ENCODE data around the gene NCLN.
"Not testable (repeated sequence)": the region's sequence is repeated elsewhere in the genome, so short reads cannot be mapped to it uniquely, and the experiment has no call there.

The NCLN gene

DNA sequence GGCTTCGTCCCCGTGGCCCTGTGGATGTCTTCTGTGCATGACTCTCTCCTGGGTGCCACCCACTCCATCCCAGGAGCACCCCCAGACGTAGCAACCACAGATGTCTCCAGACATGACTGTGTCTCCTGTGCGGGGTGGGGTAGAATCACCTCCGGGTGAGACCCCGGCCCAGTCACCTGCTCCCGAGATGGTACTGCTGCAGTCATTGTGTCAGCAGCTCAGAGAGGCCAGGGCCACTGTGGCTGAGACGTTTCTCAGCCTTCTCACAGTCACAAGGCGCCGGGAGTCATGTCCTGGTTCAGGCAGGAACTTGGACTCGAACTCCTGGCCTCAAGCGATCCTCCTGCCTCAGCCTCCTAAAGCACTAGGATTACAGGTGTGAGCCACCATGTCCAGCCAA, 16.6 kb downstream of the NCLN start:
- DNase-seq, result no peak

DNA sequence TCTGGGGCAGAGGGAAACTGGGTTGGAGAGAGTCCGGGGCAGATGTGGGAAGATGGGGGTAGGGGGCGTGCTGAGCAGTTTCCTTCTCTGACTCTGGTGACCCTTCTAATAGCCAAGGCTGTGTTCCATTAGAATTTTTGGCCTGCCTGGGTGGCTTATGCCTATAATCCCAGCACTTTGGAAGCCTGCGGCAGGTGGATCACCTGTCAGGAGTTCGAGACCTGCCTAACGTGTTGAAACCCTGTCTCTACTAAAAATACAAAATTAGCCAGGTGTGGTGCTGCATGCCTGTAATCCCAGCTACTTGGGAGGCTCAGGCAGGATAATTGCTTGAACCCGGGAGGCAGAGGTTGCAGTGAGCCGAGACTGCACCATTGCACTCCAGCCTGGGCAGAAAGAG, 17.2 kb downstream of the NCLN start:
- DNase-seq, result not testable (repeated sequence)

DNA sequence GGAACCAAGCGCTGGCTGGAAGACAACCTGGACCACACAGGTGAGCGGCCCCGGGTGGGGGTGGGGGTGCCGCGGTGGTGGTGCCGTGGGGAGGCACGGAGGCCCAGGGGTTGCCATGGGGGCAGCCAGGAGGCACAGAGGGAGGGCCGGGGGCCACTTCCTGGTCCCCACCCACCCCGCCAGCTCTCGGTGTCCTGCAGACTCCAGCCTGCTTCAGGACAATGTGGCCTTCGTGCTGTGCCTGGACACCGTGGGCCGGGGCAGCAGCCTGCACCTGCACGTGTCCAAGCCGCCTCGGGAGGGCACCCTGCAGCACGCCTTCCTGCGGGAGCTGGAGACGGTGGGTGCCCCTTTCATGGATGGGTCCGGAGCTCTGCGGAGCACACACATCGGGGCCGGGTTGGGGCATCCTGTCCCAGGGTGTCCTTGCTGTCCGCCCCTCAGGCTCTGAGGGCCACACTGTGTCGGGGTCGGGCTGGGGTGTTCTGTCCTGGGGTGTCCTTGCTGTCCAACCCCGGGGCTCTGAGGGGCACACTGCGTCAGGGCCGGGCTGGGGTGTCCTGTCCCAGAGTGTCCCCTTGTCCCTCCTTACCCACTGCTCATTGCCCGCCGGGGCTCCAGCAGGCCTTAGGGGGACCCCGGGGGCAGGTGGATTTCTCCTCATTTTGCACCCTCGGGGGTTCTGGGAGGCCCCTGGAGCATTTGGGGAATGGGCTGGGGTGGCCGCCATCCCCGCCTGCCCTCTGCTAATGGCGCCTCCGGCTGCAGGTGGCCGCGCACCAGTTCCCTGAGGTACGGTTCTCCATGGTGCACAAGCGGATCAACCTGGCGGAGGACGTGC, 18.3 kb downstream of the NCLN start:
- DNase-seq, result no peak

DNA sequence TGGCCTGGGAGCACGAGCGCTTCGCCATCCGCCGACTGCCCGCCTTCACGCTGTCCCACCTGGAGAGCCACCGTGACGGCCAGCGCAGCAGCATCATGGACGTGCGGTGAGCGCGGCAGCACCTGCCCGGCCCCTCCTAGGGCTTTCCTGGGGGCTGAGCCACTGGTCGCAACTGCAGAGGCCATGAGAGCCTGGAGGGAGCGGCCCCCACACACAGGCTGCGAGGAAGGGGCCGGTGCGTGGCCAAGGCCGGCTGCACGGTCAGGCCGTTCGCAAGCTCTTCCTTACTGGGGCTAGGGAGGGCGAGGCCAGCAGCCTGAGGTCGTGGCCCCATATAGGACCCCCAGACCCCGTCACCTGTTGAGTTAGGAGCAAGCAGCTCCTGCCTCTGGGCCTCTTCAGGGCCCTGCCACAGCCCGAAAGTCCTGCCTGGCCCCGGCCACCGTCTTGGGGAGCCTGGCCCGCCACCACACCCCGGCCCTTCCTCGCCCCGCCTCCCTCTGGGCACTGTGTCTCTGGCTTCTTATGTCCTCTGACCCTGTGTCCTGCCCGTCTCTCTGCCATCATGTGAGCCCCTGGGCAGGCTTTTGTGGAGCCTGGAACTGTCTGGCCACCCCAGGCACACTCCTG, 19.0 kb downstream of the NCLN start:
- DNase-seq, result no peak

DNA sequence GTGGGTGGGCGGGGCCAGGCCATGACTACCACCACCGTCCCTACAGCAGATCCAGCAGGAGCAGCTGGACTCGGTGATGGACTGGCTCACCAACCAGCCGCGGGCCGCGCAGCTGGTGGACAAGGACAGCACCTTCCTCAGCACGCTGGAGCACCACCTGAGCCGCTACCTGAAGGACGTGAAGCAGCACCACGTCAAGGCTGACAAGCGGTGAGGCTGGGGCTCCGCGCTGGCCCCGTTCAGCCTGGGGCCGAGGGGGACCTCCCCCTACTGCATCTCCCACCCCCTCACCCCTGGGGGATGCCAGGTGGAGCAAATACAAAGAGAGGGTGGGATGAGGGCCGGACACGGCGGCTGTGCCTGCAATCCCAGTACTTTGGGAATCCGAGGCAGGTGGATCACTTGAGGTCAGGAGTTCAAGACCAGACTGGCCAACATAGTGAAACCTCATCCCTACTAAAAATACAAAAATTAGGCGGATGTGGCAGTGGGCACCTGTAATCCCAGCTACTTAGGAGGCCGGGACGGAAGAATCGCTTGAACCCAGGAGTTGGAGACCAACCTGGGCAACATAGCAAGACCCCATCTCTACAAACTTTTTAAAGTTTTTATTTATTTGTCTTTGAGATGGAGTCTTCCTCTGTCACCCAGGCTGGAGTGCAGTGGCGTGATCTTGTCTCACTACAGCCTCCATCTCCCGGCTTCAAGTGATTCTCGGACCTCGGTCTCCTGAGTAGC, 20.7 kb downstream of the NCLN start:
- no peak for DNase-seq

DNA sequence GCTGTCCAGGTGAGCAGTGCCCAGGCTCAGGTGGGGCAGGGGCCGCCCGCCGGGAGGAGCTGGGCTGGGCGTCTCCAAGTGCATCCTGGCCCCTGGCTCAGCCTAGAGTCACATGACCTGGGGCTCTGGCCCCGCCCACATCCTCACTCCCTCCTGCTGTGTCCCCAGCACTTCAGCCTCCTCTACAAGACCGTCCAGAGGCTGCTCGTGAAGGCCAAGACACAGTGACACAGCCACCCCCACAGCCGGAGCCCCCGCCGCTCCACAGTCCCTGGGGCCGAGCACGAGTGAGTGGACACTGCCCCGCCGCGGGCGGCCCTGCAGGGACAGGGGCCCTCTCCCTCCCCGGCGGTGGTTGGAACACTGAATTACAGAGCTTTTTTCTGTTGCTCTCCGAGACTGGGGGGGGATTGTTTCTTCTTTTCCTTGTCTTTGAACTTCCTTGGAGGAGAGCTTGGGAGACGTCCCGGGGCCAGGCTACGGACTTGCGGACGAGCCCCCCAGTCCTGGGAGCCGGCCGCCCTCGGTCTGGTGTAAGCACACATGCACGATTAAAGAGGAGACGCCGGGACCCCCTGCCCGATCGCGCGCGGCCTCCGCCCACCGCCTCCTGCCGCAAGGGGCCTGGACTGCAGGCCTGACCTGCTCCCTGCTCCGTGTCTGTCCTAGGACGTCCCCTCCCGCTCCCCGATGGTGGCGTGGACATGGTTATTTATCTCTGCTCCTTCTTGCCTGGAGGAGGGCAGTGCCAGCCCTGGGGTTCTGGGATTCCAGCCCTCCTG, 21.9 kb downstream of the NCLN start:
- DNase-seq, result no peak

DNA sequence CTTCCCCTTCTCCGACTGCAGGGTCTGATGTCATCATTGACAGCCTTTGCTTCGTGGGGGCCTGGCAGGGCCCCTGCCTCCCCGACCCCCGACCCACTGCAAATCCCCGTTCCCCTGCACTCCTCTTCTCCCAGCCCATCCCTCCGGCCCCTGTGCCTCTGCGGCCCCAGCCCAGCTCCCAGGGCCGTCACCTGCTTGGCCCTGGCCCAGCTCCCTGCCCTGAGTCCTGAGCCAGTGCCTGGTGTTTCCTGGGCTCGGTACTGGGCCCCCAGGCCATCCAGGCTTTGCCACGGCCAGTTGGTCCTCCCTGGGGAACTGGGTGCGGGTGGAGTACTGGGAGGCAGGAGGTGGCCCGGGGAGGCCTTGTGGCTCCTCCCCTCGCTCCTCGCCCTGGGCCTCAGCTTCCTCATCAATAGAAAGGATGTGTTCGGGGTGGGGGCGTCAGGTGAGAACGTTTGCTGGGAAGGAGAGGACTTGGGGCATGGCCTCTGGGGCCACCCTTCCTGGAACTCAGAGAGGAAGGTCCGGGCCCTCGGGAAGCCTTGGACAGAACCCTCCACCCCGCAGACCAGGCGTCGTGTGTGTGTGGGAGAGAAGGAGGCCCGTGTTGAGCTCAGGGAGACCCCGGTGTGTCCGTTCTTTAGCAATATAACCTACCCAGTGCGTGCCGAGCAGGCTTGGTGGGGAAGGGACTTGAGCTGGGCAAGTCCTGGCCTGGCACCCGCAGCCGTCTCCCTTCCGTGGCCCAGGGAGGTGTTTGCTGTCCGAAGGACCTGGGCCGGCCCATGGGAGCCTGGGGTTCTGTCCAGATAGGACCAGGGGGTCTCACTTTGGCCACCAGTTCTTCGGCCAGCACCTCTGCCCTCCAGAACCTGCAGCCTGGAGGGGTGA, 22.8 kb downstream of the NCLN start:
- DNase-seq, result no peak

DNA sequence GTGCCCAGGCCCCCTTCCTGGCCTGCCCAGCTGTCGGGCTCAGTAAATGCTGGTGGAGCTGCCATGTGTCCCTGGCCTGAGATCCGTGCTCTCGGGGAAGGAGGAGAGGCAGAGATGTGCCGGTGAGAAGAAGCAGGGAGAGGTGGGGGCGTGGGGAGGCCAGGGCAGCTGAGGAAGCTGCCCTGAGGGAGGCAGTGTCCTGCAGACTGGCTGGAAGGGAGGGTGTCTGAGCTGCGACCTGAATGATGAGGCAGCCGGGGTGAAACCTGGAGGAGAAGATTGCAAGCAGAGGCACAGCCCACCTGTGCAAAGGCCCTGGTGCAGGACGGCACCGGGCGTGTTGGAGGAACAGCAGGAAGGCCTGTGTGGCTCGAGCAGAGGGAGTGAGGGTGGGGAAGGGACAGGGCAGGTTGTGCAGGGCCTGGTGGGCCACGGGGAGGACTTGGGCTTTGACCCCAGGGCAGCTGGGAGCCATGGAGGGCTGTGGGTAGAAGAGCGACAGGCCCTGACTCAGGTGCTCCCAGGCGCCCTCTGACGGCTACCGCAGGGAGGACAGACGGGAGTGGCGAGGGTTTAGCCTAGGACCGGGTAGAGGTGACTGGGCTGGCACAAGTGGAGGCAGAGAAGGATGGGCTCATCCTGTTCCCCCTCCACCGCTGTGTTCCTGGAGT, 24.8 kb downstream of the NCLN start:
- DNase-seq, result no peak

DNA sequence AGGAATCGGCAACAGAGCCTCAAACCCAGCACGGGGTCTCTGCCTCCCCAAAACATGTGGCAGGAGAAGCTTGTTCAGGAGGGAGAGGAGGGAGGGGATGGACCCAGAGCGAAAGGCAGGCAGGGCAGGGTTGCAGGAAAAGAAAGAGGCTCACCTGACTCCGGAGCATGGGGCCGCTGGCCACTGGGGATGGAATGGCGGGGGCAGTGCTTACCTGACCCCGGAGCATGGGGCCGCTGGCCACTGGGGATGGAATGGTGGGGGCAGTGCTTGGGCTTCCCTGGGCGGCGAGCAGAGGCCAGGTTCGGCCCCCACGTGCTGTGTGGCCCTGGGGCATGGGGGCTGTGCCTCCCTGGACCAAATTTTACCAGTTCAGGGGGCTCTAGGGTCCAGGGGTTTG, 25.5 kb downstream of the NCLN start:
- DNase-seq, result no peak

DNA sequence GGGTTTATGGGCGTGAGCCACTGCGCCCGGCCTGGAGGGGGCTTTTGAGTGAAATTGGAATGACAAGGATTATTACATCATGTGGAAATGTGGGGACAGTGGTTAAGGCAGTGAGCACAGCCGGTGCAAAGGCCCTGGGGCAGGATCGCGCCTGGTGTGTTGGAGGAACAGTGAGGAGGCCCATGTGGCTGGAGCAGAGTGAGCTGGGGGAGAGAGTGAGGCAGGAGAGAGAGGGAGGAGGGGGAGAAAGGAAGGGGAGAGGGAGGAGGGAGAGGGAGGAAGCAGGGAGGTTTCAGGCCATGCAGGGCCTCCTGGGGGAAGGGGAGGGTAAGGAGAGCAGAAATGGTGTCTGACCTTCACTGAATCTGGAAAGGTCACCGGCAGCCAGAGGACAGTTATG, 27.4 kb downstream of the NCLN start:
- DNase-seq, result no peak

DNA sequence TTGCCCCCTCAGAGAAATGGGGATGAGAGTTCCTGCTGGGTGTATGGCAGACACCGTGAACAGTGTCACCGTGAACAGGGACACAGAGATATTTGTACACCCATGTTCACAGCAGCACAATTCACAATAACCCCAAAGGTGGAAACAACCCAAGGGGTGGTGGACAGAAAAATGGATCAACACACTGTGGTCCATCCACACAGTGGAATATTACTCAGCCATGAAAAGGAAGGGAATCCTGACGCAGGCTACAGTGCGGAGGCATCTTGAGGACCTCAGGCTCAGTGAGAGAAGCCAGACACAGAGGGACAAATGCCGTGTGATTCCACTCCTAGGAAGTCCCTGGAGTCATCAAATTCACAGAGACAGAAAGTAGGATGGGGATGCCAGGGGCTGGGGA, 31.1 kb downstream of the NCLN start:
- DNase-seq, result no peak

DNA sequence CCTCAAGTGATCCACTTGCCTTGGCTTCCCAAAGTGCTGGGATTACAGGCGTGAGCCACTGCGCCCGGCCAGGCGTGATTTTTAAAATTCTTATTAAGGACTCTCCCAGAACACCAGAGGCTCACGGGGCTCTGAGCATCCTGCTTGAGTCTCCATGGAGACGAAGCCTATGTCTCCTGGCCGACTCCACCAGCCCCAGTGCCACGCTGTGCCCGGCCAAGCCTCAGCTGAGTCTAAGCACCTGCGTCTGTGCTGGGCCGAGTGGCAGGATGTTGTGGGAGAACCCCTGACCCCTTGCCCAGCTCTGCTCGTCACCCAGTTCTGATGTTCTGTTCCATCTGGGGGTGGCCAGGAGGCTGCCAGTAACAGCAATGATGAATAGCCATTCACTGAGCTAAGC, 34.8 kb downstream of the NCLN start:
- DNase-seq, result no peak

DNA sequence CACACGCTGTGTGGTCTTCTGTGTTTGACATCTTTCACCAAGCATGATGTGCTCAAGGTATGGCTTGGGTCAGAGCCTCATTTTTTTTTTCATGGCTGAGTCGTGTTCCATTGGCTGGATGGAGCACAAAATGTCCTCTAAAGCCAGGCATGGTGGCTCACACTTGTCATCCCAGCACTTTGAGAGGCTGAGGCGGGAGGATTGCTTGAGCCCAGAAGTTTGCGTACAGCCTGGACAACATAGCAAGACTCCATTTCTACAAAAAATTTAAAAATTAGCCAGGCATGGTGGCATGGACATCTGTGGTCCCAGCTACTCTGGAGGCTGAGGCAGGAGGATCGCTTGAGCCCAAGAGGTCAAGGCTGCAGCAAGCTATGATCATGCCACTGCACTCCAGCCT, 35.8 kb downstream of the NCLN start:
- DNase-seq, result not testable (repeated sequence)

DNA sequence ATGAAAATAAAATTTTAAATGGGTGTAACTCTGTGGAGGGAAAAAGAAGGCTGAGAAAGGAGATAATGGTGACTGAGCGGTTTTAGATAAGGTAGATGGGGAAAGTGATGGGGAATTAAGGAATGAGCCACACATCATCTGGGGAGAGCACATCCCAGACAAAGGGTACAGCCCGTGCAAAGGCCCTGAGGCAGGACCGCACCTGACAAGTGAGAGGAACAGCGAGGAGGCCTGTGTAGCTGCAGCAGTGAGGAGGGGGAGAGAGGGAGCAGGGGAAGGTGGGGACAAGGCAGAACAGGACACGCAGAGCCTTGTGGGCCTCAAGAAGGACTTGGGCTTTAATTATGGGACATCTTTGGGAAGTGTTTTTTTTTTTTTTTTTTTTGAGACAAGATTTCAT, 37.0 kb downstream of the NCLN start:
- no peak for DNase-seq

DNA sequence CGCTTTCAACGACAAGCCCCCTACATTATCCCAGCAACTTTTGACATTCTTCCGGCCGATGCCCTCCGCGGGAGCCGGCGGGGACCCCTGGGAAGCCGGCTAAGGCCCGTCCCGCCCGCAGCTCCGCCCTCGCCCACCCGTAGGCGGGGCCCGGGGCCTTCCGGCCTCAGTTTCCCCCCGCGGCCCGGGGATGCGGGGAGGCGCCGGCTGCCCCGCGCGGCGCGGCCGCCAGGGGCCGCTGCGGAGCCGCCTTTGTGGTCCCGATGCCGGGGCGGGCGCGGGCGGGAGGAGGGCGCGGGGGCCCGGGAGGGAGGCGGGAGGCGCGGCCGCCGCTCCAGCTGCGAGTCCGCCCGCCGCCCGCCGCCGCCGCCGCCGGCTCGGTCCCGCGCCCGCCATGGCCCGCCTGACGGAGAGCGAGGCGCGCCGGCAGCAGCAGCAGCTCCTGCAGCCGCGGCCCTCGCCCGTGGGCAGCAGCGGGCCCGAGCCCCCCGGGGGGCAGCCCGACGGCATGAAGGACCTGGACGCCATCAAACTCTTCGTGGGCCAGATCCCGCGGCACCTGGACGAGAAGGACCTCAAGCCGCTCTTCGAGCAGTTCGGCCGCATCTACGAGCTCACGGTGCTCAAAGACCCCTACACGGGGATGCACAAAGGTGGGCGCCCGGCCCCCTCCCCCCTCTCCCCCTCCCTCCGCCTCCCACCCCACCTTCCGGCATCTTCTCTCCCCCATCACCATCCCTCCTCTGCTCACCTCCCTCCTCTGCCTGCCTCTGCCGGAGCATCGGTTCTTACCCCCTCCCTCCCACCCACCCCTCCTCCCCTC, 38.8 kb downstream of the NCLN start, which contains the start of gene CELF5:
TSS of gene CELF5 (plus strand) at position 316 of the 823 bp plus-strand sequence. CDS start at position 395, 79 bp downstream.
- peak; percentile 26 for DNase-seq

DNA sequence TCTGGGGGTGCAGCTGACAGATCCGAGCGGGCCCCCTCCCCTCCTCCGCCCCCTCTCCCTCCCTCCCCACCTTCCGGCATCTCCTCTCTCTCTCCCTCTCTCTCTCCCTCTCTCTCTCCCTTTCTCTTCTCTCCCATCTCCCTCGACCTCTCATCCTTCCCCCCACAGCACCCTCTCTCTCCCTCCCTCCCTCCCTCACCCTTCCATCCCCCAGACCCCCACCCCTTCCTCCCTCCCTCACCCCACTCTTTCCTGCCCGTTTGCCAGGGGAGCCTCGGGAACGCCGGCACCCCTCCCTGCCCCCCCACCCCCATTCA, 39.4 kb downstream of the NCLN start:
- DNase-seq, result no peak

DNA sequence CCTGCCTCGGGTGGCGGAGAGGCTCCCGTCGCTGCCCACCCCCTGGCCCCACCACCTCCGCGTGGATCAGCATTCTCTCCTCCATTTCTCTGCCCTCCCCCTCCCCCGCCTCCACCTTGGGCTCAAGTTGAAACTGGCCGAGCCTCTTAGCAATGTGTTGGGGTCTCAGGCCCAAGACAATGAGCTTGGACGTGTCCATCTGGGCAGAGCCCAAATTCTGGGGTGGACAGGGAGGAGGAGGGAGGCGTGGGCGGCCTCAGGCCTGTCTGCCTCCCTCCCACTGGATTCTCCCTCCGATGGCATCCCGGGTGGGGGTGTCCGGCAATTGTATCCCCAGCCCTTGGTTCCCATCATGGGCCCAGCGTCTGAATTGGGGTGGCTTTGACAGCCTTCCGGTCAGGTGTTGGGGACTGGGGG, 40.0 kb downstream of the NCLN start:
- DNase-seq, result no peak

DNA sequence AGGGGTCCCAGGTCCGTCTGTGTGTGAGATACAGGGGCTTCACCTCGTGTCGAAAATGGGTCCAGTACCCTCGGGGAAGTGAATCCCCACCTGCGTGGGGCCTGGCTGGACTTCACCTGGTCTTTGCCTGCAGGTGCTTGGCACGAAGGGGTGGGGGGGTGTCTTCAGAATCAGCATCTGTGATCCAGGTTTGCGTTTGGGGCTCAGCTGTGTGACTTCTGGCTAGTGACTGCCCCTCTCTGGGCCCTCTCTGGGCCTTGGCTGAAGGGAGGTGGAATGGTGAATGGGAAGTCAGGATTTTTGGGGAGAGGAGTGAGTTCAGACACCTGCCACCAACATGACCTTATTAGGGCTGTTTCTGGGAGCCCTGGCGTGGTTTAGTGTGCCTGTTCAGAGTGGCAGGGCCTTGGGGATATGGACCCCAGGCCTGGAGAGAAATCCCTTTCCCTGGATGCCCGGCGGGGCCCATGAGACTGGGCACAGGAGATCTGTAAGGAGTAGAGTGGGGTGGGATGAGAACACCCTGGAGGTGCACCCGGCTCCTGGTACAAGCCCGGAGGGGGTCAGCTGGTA, 41.4 kb downstream of the NCLN start:
- no peak for DNase-seq

DNA sequence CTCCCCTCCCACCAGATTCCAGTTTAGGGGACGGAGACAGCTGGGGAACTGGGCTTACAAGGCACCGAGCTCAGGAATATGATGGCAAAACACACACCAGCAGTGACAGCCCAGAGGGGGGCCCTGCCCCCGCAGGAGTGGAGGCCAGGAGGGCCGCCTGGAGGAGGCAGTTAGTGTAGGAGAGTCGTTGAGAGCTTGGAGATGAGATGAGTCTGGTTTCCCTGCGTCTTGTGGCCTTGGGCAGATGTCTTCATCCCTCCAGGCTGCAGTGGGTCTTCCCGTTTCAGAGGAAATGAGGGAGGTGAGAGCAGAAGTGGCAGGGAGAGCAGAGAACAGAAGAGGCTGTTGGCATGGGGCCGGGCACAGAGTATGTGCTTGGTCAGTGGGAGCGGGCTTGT, 43.6 kb downstream of the NCLN start:
- no peak for DNase-seq

DNA sequence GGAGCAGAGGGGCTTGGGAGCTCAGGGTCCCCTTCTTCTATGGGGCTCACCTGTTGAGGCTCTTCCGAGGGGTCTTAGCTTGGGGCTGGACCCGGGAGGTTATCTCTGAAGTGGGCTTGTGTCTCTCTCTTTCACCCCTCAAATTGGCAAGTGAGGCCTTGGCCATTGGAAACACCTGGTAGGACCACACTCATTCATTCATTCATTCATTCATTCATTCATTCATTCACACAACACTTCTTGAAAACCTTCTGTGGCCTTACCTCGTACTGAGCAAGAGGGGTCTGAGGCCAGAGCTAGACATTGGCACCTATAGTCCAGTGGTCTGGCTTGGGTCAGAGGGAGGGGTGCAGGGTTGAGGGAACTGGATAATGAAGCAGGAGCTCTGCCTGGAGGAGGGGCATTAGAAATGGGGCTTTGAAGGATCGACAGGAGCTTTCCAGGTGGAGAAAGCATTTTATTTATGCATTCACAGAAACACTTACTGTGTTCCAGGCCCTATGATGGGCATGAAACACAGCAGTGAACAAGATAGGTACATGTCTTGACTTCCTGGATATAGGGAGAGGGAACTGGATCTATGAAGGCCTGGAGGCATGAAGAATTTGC, 44.3 kb downstream of the NCLN start:
- no peak for DNase-seq

All from NCI-H2029 (cell line).